Gastroesophageal sphincter (tissue), 3 donors: Measurements from ENCODE around the gene MTMR12.

Source experiments
- CTCF ChIP-seq, 4 experiments: fragments of 200-600 bp in 2 of 4; fragments of 450-650 bp in 2 of 4; sonication (generic) in 1 of 4; IDR thresholded peaks; one replicate each; pipeline ENCODE4 v1.5.1; 2017 to 2019; ENCODE audit warnings: antibody characterized with exemption in 4 of 4, mild to moderate bottlenecking in 2 of 4, moderate library complexity in 2 of 4
- EP300 ChIP-seq: sonication (generic); formaldehyde crosslinking; IDR thresholded peaks from one replicate; pipeline ENCODE4 v1.6.1; 2017; ENCODE audit warnings: antibody characterized with exemption, mild to moderate bottlenecking
- POLR2A ChIP-seq, 2 donors: fragments of 450-650 bp; IDR thresholded peaks; one replicate each; pipeline ENCODE4 v1.6.1; 2017; ENCODE audit warnings: antibody characterized with exemption in 2 of 2, mild to moderate bottlenecking in 2 of 2, moderate library complexity in 1 of 2

GRCh38 chr5:32251871-32252458 lies 60.8 kb downstream of the MTMR12 start:
- TF ChIP-seq CTCF (IDR thresholded peaks at IDR 0.05) (no peak), POLR2A (IDR thresholded peaks at IDR 0.05) (no peak), EP300 (no peak)
